Forelimb muscle (tissue), 1 donor: ENCODE results near the gene IFNAR1. TPM values are rescaled to one million over a fixed set of nuclear protein-coding genes. Genes with fewer than 3 reads are reported as not detected.

Source experiments
- DNase-seq: peaks from one replicate; pipeline ENCODE4 v3.0.0-alpha.2; 2013; ENCODE audit warnings: low read depth
- polyA plus RNA-seq: library from polyadenylated mRNA; unstranded; fragments of 120-200 nt; gene quantifications from one replicate; pipeline ENCODE4 v1.2.1, GENCODE V29; 2013; ENCODE audit not compliant: insufficient read length

The IFNAR1 gene
- polyA plus RNA-seq, 1 donor: 20.9 TPM

DNA sequence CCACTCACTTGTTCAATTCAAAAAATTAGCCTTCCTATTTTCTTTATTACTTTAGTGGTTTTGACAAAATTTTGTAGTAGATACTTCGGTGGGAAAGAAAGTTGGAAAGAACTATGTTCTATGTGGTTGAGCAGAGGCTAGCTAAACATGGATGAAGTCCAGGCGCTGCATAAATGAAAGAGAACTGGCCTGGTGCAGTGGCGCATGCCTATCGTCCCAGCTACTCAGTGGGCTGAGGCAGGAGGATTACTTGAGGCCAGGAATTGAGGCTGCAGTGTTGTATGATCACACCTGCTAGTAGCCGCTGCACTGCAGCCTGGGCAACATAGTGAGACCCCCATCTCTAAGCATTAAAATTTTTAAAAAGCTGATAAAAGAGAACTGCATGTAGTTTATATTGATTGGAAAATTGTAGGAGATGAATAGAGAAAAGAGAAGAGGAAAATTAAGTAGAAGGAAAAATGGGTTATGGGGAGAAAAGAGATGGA, 21.0 kb downstream of the IFNAR1 start:
- no peak for DNase-seq

DNA sequence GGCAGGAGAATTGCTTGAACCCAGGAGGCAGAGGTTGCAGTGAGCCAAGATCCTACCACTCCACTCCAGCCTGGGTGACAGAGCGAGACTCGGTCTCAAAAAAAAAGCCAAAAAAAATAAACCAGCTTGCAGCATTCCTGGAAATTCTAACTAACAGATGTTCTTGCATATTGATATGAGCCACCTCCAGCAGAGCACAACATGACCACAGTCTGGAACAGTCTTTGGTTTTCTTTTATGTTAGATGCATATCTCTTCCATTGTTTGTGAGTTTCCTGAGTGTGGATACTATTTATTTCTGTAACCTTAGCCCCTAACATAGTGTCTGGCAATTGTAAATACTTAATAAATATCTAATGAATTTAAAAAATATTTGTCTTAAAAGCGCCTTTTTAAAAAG, 23.9 kb downstream of the IFNAR1 start:
- no peak for DNase-seq

DNA sequence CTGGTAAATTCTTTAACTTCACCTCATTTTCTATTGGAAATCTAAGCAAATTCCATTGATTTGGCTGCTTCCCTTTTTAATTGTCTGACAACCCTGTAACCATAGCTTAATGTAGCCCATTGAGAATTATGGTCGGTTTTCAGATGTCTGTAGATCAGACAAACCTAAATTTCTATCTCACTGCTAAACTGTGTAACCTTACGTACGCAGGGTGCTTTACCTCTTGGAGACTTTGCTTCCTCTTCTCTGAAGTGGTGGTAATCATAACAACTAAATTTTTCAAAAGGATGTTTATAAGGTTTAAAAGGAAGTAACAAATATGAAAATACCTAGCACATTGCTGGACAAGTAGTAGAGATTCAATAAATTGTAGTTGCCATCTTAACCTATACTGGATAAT, 25.9 kb downstream of the IFNAR1 start:
- DNase-seq: no peak

DNA sequence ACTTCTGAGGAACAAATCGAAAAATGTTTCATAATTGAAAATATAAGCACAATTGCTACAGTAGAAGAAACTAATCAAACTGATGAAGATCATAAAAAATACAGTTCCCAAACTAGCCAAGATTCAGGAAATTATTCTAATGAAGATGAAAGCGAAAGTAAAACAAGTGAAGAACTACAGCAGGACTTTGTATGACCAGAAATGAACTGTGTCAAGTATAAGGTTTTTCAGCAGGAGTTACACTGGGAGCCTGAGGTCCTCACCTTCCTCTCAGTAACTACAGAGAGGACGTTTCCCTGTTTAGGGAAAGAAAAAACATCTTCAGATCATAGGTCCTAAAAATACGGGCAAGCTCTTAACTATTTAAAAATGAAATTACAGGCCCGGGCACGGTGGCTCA, 30.6 kb downstream of the IFNAR1 start:
- no peak for DNase-seq

DNA sequence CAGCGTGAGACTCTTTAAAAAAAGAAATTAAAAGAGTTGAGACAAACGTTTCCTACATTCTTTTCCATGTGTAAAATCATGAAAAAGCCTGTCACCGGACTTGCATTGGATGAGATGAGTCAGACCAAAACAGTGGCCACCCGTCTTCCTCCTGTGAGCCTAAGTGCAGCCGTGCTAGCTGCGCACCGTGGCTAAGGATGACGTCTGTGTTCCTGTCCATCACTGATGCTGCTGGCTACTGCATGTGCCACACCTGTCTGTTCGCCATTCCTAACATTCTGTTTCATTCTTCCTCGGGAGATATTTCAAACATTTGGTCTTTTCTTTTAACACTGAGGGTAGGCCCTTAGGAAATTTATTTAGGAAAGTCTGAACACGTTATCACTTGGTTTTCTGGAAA, 31.2 kb downstream of the IFNAR1 start:
- no peak for DNase-seq

DNA sequence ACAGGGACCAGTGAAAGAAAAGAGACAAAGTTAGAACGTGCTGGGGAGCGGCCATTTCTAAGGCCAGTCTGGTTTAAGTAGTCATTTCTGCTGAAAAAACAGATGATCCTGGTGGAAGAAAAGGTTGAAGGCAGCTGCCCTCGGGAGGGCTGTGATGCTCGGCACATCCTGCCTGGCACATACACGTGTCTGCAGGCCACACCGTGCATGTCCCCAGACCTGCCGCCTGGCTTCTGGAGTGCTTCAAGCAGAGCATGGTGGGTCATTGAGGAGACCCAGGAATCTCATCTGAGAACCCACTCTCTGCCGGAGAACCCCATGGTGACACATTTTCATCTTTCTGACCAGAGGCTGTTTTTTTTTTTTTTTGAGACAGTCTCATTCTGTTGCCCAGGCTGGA, 32.4 kb downstream of the IFNAR1 start:
- DNase-seq: no peak

DNA sequence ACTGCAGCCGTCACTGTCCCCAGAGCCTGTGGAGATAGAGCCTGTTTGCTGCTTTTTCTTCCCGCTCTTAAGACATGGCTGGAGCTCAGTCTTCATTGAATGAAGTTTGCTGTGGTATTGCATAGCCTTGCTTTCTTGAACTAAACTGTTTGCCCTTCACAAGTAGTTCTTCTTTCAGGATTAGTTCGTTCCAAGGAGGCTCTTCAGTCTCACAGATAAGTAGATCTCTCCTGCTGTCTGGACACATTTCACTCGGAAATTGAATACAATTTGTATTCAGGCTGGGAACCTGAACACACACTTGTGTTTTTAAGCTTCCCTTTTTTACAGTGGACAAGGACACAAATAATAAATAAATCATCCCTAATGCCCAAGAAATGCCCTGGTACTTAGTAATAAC, 34.7 kb downstream of the IFNAR1 start:
- no peak for DNase-seq

DNA sequence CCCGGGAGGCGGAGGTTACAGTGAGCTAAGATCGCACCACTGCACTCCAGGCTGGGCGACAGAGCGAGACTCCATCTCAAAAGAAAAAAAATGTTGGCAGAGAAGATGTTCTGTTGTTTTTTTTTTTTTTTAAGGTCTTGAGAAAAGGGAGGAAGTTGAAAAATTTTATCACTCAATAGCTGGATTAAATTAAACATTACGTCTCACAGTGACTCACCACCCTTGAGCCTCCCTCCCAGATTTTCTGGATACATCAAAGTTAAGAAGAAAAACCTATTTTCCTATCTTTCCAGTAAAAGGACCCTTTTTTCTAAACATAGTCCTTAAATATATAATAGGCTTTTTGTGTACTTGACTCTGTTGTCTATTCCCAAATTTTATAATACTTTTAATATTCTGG, 35.5 kb downstream of the IFNAR1 start:
- DNase-seq: no peak

DNA sequence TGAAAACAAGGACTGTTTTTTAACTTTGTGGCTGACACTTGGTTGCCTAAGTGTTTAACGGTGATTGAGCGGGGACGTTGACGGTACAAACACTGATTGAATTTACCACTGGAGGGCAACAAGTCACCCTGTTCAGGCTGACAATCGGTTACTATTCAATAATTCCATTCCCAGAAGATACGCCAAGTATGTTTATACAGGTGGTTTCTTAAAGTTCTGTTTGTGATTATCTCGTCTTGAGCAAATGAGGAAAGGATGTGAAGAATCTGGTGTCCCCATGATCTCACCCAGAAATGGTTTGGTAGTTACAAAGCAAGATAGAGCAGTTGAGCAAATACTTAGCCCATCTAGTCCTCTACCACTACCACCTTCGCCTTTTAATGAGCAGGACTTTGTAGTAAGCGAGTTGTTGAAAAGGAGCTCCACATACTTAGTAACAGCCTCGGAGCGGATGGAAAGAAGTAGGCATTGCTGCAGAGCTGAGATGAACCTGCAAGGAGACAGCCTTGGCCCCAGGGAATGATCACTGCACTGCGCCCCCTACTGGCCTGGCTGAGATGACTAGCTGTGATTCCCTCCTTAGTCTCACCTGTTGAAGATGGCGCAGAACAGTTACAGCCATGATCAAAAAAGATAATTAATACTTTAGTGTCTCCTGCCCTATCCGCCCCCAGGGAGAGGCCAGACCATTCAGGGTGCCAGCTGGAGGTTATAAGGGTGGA, 36.3 kb downstream of the IFNAR1 start:
- DNase-seq: no peak

DNA sequence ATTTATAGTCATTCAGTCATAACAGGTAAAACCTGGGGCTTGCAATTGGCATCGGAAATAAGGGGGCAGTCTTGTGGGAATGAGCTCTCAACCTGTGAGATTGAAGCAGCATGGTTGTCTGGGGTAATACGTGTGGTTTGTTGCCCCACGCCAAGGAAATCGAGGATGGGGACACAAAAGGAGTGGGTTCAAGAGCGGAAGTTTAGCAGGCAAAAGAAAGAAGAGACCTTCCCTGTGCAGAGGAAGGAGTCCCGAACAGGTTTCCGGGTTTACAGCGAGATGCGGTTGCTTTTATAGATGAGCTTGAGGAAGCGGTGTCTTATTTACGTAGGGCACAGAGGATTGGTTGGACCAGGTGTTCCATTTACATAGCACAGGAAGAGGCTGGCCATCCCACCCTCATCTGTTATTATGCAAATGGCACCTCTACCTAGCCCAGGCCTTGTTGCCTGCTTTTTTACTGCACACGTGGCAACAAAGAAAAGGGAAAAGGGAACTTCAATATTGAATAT, 37.3 kb downstream of the IFNAR1 start:
- peak; percentile 16 for DNase-seq

DNA sequence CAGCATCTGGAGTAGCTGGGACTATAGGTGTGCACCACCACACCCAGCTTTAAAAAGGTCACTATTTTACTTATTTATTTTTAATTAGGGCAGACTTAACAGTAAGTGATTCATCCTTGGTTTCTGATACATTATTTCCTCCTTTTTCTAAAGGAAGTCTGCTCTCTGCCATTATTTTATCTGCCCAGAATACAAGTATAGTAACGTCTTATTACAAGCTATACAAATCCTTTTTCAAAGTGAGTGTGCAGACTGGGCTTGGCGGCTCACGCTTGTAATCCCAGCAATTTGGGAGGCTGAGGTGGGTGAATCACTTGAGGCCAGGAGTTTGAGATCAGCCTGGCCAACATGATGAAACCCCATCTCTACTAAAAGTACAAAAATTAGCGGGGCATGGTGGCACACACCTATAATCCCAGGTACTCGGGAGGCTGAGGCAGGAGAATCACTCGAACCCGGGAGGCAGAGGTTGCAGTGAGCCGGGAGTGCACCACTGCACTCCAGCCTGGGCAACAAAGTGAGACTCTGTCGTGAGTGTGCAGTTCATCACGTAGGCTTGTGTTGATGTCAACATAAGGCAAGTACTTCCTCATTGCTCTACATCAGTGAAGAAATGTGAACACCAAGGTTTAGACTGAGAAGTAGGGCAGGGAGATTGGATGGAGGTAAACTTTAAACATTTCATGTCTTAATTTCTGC, 39.3 kb downstream of the IFNAR1 start:
- DNase-seq: peak; percentile 17

DNA sequence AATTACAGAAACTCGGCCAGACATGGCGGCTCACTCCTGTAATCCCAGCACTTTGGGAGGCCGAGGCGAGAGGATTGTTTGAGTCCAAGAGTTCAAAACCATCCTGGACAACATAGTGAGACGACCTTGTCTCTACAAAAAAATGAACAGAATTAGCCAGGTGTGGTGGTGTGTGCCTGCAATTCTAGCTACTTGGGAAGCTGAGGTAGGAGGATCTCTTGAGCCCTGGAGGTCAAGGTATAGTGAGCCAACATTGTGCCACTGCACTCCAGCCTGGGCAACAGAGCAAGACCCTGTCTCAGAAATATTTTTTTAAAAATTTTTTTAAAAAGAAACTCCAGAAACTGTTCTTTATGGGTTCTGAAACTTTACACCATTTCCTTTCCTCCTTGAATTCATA, 40.1 kb downstream of the IFNAR1 start:
- no peak for DNase-seq

DNA sequence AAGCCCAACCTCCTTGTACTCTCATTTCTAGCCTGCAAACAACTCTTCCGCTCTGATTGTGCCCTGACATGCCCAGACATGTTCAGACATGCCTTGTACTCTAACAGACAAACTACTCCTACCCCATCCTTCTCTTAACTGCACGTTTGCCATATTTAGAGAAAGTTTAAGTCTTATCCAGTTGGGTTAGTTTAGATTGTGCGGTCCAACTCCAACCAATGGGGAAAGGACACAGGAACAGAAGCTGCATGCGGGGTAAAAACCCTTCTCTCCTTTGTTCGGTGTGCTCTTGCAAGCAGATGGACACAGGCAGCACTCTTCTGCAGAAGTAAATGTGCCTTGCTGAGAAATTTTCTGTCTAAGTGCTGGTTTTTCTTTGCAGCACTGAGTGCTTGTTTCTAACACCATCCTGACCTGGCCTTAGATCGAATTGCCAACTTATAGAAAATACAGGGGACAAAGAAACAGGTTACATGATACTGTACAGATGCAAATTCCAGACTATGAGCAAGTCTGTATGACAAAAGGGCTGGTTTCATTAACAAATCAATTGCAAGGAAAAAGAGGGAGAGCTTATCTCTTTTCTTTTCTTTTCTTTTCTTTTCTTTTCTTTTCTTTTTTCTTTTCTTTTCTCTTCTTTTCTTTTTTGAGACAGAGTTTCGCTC, 42.7 kb downstream of the IFNAR1 start:
- no peak for DNase-seq

DNA sequence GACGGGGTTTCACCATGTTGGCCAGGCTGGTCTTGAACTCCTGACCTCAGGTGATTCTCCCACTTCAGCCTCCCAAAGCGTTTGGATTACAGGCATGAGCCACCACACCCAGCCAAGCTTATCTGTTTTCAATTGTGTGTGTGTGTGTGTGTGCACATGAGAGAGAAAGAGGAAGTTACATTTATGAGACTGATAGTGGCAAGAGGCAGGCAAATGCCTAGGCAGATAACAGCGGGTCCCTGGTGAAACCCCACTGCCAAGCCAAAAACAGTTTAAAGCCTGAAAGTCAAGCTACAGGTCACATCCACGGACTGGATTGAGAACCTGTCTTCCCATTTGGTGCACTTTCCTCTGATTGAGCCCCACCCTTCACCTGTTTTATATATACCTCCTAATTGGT, 43.4 kb downstream of the IFNAR1 start:
- DNase-seq: no peak

DNA sequence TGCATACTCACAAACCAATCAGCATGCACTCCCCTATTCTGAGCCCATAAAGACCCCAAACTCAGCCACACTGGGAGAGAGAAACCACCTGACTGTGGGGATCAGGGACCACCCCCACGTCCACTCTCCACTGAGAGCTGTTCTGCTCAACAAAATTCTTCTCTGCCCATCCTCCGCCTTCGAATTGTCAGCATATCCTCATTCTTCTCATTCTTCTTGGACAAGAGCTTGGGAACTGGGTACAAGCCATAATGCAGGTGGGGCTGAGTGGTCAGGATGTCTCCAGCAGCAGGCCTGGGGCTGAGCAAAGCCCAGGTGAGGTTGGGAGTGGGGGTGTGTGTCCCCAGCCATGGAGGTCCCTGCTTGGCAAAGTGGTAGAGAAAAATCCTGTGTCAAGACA, 43.8 kb downstream of the IFNAR1 start:
- no peak for DNase-seq

DNA sequence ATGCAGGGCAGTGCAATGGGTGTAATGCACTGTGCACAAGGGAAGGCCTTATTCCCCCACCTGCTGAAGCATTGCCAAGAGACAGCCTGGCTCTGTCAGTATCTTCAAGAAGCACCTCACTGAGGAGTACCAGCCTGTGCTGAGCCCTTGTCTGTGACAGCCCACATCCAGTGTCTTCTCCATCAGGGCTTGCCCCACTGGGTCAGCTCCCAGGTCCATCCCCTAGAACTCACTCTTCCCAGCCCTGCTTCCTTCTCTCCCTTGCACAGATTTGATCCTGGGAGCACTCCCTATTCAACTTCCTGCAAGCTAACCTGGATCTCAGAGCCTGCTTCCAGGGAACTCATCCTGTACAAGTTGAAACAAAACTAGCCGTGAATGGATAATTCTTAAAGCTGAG, 44.8 kb downstream of the IFNAR1 start:
- no peak for DNase-seq

DNA sequence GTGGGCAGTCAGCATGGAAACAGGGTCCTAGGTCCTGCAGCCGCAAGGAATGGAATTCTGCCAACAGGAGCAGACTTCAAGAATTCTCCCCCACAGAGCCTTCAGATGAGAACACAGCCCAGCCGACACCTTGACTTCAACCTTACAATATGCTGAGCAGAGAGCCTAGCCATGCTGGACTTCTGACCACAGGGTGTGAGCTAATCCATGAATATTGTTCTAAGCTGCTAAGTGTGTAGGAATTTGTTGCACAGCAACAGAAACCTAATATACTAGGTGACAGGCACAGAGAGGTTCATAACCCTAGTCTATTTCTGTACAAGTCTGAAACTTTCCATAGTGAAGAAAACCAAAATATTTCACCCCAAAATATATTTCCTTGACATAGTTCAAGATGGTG, 45.5 kb downstream of the IFNAR1 start:
- DNase-seq: no peak

DNA sequence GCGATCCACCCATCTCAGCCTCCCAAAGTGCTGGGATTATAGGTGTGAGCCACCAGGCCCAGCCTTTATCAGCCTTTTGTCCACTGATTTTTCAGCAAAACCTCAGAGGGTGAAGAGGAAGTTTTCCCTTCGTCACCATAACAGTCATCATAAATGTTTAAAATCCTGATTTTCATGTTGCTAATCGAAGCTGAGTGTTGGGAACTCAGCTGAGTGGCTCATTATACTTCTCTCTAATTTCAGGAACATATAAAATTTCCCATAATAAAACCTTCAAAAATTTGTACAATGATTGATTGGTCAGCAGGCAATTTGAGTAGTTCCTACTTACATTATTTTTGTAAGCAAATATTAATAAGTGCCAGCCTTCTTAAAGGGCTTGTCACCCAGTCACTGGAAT, 46.6 kb downstream of the IFNAR1 start:
- DNase-seq: no peak

DNA sequence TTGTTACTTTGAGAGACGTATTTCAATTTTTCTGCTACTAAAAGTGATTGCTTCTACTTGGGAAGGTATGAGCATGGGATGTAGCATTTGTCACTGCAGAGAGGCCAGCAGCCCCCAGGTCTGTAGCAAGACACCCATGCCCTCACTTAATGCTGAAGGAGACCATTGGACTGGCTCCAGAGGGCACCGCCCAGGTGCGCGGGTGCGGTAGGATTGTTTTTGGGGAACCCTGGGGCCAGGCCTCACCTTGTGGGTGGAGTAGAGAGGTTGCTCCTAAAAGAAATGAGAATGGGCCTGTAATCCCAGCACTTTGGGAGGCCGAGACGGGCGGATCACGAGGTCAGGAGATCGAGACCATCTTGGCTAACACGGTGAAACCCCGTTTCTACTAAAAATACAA, 47.8 kb downstream of the IFNAR1 start:
- no peak for DNase-seq

DNA sequence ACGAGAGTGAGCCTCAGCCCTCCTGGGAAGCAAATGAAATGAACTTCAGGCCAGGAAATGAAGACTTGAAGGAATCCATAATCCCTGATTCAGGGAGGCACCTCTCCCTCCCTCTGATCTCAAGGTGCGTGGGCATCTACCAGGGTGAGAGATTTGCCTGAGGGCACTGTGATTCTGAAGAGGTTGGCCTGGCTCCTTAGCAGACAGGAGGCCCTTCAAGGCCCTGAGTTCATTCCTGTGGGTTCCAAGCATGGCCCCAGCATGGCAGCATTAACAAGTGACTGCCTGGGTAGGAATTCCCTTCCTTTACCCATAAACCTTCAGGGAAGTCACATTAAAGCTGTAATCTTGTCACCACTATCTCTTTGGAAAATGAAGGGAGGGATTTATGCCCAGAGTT, 48.7 kb downstream of the IFNAR1 start:
- DNase-seq: no peak

DNA sequence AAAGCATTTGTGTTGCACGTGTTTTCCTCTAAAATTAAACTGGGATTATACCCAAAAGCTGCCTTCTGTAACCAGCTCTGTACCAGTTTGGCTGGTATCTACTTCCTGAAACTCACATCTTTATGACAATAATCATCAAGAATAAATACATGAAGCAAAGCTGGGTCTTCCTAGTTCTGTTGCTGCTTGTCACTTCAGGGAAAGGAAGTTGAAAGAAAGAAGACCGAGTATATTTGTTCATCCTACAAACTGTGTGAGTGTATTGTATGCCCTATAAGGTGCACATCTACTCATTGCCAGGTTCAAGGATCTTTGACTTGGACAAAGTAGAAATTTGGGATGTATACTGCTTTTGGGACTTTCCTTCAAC, 49.3 kb downstream of the IFNAR1 start:
- no peak for DNase-seq

DNA sequence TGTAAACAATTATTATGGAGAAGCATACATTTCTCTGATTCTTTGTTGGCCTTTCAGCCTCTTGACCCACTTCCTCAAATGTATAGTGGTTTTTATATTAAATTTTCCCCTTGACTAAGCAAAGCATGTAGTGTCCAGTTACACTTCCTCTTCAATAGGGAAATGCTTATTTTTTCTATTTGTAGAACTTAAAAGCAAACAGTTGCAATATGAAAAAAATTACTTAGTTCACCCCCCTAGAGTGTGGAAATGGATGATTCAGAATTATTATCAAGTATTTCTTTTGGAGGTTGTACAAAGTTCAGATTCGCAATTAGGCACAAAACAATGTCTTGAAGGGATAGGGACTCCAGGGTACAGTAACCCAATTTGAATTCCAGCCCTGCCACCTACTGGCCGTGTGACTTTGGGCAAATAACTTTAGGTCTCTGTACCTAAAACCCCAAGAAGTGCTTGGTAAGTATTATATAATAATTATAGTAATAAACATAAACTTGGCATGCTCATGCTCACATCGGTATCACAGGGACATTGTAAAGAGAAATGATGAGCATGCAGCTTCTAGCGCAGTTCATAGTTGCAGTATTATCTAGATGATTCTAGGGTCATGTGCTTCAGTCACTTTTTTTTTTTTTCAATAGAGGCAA, 49.8 kb downstream of the IFNAR1 start:
- no peak for DNase-seq
